GM21367 (cell line): ENCODE measurements around the gene C6orf15.

Experiments used
- ATAC-seq: cut with Tn5 transposase; IDR thresholded peaks from one replicate; pipeline ENCODE4 v1.9.1; 2021; ENCODE audit not compliant: unreplicated experiment

Gene C6orf15

GRCh38 chr6:31110825-31111582 lies 1.4 kb downstream of the C6orf15 start:
- ATAC-seq = no peak

GRCh38 chr6:31107052-31107451 lies 5.3 kb downstream of the C6orf15 start:
- no peak for ATAC-seq

GRCh38 chr6:31103136-31103535 lies 9.2 kb downstream of the C6orf15 start:
- no peak for ATAC-seq

GRCh38 chr6:31098449-31098938 lies 13.9 kb downstream of the C6orf15 start:
- no peak for ATAC-seq

GRCh38 chr6:31096656-31097055 lies 15.7 kb downstream of the C6orf15 start:
- ATAC-seq = no peak

DNA sequence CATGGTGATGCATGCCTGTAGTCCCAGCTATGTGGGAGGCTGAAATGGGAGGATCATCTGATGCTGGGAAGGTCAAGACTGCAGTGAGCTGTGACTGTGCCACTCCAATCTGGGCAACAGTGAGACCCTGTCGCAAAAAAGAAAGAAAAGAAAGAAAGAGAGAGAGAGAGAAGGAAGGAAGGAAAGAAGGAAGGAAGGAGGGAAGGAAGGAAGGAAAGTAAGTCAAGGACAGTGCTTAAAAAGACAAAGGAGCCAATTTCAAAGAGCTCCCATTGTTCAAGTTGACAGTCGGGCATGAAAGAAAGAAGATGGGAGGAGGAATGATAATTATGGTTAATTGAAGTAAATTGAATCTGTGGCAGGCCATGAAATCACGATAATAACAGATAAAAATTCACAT lies 16.2 kb downstream of the C6orf15 start:
- ATAC-seq = no peak

DNA sequence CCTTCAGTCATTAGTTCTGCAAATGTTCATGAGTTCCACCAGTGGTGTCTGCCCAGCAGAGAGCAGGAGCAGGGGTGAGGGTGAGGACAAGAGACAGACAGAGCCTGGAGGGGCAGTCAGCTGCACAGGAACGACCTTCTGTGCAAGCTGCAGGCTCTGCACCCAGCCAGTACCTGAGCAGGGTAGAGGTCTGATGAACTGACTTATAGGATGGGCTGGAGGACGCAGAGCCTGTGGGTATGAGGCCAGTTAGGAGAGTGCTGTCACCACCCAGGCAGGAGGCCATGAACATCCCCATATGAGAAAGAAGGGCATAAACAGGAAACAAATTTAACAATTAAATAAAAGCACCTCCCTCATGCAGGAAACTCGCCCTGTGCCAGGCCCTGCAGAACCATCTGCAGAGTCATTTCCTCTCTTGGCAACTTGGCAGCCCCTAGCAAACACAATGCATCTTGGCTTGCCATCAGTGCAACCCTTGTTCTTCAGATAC lies 17.9 kb downstream of the C6orf15 start:
- ATAC-seq = no peak

- no peak for ATAC-seq
Measured at GRCh38 chr6:31092769-31093505, 19.4 kb downstream of the C6orf15 start.

DNA sequence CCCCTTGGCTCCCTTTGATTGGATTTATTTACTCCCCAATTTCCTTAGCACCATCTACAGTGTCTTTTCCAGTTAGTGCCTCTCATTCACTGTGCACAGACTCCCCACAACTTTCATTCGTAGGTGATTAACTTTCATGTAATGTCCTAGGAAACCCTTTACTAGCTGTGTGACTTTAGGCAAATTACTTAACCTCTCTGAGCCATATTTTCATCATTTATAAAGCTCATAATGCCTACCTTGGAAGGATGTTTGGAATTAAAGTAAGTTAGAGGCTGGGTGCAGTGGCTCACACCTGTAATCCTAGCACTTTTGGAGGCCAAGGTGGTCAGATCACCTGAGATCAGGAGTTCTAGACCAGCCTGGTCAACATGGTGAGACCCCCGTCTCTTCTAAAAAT lies 20.1 kb downstream of the C6orf15 start:
- ATAC-seq = no peak

DNA sequence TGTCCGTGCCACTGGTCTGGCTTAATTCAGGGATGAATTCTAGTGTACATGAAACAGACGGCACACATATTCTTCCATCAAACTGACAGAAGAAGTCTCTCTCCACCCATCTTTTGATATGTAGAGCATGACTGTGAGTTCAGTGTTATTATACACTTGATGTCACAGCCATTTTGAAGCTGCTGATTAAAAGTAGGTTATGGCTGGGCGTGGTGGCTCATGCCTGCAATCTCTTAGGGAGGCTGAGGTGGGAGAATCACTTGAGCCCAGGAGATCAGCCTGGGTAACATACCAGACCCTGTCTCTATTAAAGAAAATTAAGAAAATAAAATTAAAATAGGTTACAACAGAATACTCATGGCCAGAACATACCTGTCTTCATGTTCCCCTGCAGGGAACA lies 20.7 kb downstream of the C6orf15 start:
- no peak for ATAC-seq

DNA sequence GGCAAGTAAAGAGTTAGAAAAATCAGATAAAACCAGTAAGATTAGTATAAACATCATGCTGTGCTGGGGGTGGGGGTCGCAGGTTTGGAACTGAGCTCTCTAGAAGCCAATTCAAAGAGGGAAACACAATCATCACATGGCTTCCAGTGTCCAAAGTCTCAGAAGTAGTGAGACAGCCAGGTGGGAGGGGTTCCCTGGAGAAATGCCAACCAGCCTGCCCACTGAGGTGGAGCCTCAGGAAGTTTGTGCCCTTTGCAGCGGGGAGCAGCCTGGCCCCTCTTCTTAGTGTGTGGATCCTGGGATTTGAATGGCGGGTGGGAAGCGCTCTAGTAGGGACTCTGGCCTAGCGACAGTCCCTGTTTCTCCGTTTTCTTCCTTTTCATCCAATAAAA lies 21.4 kb downstream of the C6orf15 start:
- no peak for ATAC-seq

GRCh38 chr6:31090275-31090972 lies 22.0 kb downstream of the C6orf15 start:
- no peak for ATAC-seq

GRCh38 chr6:31087494-31088089 lies 24.8 kb downstream of the C6orf15 start:
- ATAC-seq = no peak

DNA sequence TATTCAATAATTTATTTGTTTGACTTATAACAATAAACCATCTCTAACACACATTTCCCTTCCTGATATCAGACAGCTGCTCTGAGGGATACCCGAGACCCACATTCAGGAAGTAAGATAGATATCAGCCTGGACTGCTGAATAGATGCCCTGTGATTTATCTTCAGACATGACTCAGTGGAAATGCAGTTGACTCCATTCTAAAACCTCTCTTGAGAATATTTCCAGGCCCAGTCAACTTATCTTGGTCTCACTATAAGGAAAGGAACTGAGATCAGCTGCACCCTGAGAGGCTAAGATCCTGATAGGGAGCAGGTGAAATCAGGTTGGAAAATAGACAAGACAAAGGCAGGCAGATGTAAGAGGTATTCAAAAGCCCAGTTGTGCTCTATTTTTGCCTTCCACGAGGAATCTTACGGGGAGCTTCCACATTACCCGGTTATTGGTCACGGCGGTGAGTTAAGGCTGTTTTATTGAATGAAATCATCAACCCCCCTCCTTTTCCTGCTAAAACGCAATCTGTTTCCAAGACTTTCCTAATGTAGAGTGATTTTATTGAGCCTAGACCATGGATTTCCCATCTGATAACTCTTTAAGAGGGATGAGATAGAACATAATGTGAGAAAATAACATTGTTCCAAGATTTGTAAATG lies 25.5 kb downstream of the C6orf15 start:
- ATAC-seq = no peak

GRCh38 chr6:31083742-31084354 lies 28.5 kb downstream of the C6orf15 start:
- no peak for ATAC-seq

- no peak for ATAC-seq
Measured at GRCh38 chr6:31081872-31082271, 30.5 kb downstream of the C6orf15 start.

- ATAC-seq = no peak
Measured at GRCh38 chr6:31079656-31080261, 32.6 kb downstream of the C6orf15 start.

GRCh38 chr6:31076611-31077010 lies 35.8 kb downstream of the C6orf15 start:
- ATAC-seq = no peak

GRCh38 chr6:31075528-31075927 lies 36.8 kb downstream of the C6orf15 start:
- no peak for ATAC-seq

DNA sequence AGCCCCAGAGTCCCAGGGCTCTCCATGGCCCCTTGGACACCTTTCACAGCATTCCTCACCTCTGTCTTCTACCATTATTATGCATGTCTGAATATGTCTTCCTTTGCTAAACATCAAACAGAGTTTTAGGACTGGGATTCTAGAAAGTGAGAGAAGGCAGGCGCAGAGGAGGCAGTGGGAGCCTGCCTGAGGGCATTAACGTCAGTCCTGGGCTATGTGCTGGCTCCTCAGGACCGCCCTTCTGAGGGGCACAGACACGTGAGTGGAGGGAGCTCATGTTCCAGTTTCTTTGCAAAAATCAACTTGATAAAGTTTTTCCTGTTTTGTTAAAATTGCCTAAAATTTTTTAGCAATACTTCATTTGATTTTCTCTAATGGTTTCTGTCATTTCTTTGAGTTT lies 38.0 kb downstream of the C6orf15 start:
- ATAC-seq = no peak
